Activated CD8-positive, alpha-beta memory T cell treated with anti-CD3 and anti-CD28 coated beads for 36 hours (primary cell): Measurements from ENCODE around the gene DMRTB1. TPM values are rescaled to one million over a fixed set of nuclear protein-coding genes. Genes with fewer than 3 reads are reported as not detected.

Experiments used
- CTCF ChIA-PET: fragments of 350-600 bp; sonication (Branson Sonifier 250); formaldehyde crosslinking; loops from one replicate; lab custom pipeline; 2021; ENCODE audit warnings: antibody characterized with exemption; lab: Charles Lee
- POLR2A ChIA-PET: fragments of 350-600 bp; sonication (Branson Sonifier 250); formaldehyde crosslinking; loops from one replicate; lab custom pipeline; 2021; ENCODE audit warnings: antibody characterized with exemption; lab: Charles Lee
- total RNA-seq, 2 experiments: library from RNA; stranded (reverse); gene quantifications; one replicate each; pipeline ENCODE4 v1.2.3, GENCODE V29; 2021

The DMRTB1 gene
- total RNA-seq, 2 experiments from 2014 or later, result not detected

- CTCF ChIA-PET, result interaction anchor here (1.3 kb wide), 1 partner anchor 29 kb away, joined by 4 read pairs; no protein-coding TSS in a partner anchor
- POLR2A ChIA-PET, result no interaction called here
Measured at GRCh38 chr1:53516181-53516580, 57.0 kb downstream of the DMRTB1 start.

Other genes starting within 250 kb of the DMRTB1 start
- gene CZIB, start 238.8 kb upstream of the DMRTB1 start, total RNA-seq, result 10 to 100 TPM; 47.9 to 48.2 TPM
- 100 to 1,000 TPM; 113 to 119 TPM for gene MAGOH, start 220.9 kb upstream of the DMRTB1 start, total RNA-seq
- 10 to 100 TPM; 56.7 to 59.5 TPM for gene LRP8, start 131.3 kb upstream of the DMRTB1 start, total RNA-seq